Hematopoietic multipotent progenitor cell treated with erythropoietin and hydrocortisone succinate and interleukin-3 and kit ligand, for 6 days (in vitro differentiated cells): ENCODE data around the gene BAG5.
"Not testable (repeated sequence)": the region's sequence is repeated elsewhere in the genome, so short reads cannot be mapped to it uniquely, and the experiment has no call there.

ENCODE experiments used
- DNase-seq: peaks from one replicate; pipeline ENCODE4 v3.0.0-alpha.2; 2015

Gene BAG5, protein sequence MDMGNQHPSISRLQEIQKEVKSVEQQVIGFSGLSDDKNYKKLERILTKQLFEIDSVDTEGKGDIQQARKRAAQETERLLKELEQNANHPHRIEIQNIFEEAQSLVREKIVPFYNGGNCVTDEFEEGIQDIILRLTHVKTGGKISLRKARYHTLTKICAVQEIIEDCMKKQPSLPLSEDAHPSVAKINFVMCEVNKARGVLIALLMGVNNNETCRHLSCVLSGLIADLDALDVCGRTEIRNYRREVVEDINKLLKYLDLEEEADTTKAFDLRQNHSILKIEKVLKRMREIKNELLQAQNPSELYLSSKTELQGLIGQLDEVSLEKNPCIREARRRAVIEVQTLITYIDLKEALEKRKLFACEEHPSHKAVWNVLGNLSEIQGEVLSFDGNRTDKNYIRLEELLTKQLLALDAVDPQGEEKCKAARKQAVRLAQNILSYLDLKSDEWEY

DNA sequence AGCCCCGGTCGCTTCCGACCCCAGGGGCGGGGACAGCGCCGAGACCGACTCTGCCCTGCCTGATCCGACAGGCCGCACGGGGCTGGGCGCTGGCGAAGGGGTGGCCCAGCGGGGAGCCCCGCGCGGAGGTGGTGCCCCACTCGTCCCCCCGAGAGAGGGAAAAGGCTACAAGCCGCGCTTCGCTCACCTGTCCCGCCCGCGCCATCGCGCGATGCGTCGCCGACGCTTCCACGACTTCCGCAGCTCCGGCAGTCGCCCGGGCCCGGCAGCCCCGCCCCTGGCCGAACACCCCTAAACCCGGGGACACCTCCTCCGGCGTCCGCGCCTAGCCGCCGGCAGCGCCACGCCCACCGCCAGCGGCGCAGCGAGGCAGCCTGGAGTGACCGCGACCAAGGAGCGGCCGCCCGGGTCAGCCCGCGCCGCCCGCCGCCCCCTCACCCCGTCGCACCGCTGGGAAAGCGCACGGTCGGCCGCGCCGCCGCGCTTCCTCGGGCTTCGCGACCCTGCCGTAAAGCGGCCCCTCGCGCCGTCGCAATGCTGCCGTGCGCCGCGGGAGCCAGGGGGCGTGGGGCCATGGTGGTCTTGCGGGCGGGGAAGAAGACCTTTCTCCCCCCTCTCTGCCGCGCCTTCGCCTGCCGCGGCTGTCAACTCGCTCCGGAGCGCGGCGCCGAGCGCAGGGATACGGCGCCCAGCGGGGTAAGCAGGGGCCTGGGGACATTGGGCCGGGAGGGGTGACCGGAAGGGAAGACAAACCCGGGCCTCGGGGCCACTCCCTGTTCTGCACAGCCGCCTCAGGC is at the start of gene BAG5, which contains the start of gene COA8:
BAG5 (minus strand) TSS at position 229 of the 797 bp plus-strand sequence. CDS start 1,493 bp downstream, outside the sequence.
COA8 (plus strand) TSS at position 532 of the 797 bp plus-strand sequence; CDS start at position 574, 42 bp downstream.
- DNase-seq = peak; percentile 87

GRCh38 chr14:103611215-103611614 is 48.8 kb upstream of the BAG5 start:
- DNase-seq = no peak

DNA sequence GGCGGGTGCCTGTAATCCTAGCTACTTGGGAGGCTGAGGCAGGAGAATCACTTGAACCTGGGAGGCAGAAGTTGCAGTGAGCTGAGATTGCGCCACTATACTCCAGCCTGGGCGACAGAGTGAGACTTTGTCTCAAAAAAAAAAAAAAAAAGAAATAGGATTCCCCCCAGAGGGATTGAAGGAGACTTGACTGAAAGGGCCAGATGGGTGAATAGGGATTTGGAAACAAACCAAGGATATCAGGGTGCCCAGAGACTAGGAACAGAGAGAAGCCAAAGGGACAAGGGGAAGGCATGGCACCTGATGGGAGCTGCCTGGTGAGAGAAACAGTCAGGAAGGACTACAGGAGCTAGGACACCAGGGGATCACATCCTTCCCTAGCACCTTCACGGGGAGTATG is 46.6 kb upstream of the BAG5 start:
- DNase-seq = not testable (repeated sequence)

DNA sequence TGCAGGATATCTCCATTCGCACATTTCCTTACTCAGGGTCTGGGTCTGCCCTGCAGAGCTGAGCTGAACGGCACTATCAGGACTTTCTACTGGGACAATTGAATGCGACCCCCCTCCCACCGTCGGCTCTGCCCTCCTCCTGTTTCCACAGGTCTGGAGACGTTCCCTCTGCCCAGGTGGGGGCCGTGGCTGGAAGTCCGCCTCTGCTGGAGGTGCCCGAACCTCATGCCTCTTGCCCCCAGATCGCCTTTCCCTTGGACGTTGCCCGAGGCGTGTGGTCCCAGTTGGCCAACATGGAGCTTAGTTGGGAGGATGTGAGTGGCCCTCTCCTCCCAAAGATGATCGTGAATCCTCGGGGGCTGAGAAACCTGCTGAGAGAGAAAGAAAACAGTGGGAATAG is 45.4 kb upstream of the BAG5 start:
- no peak for DNase-seq

DNA sequence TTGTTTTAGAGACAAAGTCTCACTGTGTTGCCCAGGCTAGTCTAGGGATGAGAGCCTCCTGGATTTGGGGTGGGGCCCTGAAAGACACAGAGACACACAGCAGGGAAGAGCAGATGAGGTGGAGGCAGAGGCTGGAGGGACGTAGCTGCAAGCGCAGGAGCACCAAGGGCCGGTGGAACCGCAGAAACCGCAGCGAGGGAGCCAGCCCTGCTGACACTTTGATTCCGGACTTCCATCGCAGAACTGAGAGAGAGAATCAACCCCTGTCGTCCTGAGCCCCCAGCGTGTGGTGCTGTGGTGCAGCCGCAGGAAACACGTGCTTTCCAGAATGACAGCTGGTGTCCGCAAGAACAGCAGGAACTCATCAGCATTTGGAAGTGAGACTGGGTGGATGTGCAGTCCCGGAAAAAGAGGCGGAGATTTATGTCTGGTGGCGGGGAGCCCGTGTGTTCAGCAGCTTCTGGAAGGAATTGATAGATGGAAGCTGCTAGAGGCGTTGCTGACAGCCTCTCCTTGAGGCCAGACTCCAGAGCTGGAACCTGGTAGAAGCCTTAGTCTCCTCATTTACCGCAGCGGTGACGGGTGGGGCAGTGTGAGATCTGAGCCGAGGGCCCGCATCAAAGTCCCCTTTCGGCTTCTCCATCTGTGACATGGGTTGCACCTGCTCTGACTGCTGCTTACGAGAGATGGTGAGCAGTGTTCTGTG is 44.7 kb upstream of the BAG5 start:
- DNase-seq = peak; percentile 82

DNA sequence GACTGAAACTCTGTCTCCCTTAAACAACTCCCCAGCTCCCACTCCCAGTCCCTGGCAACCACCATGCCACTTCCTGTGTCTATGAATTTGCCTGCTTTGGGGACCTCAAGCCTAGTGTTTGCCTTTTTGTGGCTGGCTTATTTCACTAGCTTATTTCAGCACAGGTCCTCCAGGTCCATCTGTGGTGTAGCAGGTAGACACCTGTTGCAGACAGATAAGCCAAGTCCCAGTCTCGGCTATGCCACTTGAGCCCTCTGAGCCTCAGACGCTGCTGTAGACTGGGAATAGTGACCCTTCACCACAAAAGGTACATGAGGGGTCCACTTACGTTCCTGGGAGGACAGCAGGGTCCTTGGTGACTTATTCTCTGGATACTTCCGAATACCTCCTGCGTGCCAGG is 42.2 kb upstream of the BAG5 start:
- no peak for DNase-seq

GRCh38 chr14:103600503-103600902 is 38.0 kb upstream of the BAG5 start:
- no peak for DNase-seq

GRCh38 chr14:103597623-103598377 is 35.3 kb upstream of the BAG5 start:
- DNase-seq = no peak

DNA sequence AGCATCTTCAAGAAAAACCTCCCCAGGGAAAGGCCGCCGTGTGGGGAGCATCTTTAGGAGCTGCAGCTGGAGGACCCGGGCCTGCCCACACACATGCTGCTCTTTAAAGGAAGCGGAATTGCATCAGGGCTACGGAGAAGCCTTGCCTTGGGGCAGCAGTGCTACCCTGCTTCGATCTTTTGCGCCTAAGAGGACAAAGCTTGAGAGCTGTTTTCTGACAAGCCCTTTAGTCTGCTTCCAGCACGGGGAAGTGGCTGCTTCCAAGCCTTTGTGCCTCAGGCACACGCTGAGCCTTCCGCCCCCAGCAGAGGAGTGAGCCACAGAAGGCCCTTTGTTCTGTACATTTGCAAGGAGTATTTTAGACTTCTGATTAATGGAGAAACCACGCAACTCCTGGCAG is 31.8 kb upstream of the BAG5 start:
- DNase-seq = no peak

DNA sequence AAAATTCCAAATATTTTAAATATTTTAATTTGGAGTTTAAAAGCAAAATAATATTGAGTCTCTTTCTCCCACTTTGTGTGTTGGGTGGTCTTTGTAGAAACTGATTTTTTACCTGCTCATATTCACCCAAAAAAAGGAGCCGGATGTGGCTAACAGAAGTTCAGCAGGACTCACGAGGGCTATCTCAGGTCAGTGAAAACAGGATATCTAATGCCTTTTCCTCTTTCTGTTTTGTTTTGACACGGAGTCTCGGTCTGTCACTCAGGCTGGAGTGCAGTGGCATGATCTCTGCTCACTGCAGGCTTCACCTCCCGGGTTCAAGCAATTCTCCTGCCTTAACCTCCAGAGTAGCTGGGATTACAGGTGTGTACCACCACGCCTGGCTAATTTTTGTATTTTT is 31.1 kb upstream of the BAG5 start:
- no peak for DNase-seq

- no peak for DNase-seq
These were observed 22.0 kb upstream of the BAG5 start for GRCh38 chr14:103584326-103584915.

- no peak for DNase-seq
These were observed 19.7 kb upstream of the BAG5 start for GRCh38 chr14:103581954-103582703.

DNA sequence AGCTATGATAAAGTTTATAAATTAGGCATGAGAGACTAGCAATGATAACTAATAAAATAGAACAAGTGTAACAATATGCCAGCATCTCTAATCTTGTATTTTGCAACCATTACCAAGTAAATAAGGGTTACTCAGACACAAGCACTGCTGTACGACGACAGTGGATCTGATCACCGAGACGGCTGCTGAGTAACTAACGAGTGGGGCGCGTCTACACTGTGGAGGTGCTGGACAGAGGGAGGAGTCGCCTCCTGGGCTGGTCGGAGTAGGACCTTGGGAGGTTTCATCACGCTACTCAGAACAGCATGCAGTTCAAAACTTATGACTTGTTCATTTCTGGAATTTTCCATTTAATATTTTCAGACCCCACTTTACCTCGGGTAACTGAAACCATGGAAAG is 18.7 kb upstream of the BAG5 start:
- DNase-seq = no peak

DNA sequence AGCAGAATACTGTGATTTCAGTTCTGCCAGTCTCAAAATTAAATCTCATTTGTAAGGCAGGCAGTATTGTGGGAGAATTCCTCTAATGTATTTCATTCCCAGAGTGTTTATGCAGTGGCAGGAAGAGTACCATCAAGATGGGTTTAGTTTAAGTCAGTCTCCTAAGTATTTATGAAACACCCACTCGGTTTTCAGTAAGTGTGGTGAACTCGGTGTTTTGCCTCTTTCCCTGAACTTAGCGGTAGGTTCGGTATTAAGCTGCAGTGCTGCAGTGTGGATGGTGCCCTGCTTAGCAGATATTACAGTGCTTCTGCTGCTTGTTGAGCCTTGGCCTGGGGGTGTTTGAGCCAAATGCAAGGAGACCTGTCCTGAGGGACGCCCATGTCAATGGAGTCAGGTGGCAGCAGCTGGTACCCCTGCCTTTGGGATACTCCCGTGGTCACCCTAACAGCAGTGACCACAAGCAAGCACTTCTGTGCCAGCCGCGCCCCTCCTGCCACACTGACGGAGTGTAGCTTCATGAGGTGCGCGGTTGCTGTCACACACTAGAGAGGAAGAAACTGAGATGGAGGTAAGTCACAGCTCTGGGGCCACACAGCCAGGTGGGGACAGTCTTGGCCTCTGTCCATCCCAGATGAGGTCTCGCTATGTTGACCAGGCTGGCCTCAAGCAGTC is 16.1 kb upstream of the BAG5 start:
- DNase-seq = no peak

DNA sequence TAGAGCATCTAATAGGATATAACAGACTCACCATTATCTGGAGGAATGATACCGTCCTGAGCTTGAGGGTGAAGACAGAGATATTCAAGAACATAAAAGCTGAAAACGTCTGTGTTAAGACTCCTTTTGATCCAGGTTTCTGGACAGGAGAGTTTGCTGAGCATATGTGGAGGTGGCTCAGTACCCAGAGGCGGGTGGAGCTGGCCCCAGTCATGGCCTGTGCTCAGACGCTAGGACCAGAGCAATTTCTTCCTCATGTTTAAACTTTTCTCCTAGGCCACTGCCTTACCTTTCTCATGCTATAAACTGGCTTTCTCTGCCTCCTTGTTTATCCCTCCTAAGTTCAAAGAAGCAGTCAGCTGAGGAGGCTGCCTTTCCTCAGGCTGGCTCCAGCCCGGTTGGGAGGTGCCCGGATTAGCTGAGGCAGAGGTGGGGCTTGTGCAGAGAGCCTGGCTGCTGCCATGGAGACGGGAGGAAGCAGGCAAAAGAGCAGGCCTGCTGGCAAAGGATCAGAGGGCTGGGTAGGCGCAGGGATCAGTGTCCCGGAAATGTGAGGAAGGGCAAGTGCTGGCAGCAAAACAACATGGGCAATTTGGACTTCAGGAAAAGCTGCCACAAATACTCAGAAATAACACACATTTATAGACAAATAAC is 14.0 kb upstream of the BAG5 start:
- DNase-seq = no peak

- DNase-seq = no peak
These were observed 12.3 kb upstream of the BAG5 start for GRCh38 chr14:103574707-103575285.

DNA sequence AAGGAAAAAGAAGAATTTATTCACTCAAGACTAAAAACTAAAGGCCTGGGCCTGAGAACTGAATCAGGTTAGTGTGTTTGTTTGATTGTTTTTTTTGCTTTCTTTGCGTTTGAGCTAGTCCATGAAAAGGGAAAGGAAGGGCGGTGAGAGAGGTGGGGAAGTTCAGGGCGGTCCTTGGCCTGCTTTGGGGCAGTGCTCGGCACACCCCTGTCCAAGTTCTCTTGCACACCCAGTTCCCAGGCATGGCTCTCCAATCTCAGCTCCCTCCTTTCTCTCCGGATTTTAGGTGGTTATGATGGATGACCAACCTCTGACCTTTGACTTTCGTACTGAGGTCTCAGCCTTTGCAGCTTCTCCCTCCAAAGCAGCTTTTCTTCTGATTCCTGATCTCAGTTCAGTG is 11.6 kb upstream of the BAG5 start:
- no peak for DNase-seq

GRCh38 chr14:103569408-103569807 is 7.0 kb upstream of the BAG5 start:
- DNase-seq = no peak

DNA sequence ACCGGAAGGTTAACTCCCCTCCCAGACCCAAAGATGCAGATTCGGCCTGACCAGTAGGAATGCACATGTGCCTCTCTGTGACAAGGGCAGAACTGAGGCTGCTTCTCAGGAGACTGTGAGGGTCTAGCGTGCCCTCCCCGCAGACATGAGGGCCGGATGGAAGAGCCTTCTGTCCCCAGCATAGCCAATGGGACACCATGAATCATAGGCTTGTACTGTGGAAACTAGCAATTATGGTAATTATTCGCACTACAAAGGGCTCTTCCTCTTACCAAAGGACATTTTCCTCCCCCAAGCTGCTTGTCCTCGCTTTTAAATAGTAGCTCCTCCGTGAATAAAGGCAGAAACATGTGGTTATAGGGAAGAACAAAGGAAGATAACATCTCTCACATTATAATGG is 6.5 kb upstream of the BAG5 start:
- no peak for DNase-seq
